Pancreas (tissue), 10 donors: ENCODE measurements around the gene OBP2B. TPM values are rescaled to one million over a fixed set of nuclear protein-coding genes. Genes with fewer than 3 reads are reported as not detected.
A peak's percentile ranks its signal among the peaks of the same experiment; 100 is the strongest.

Source experiments
- ATAC-seq, 4 donors: fragments of 200-7000 bp; cut with Tn5 transposase; one replicate each; pipeline versions ENCODE4 v1.8.0 to v1.9.1; 2020; ENCODE audit warnings: mild to moderate bottlenecking in 4 of 4, moderate library complexity in 4 of 4
- DNase-seq, 6 donors: peaks; one replicate each; pipeline ENCODE4 v3.0.0-alpha.2; 2020
- FAIRE-seq: peaks from 2 replicates; lab custom pipeline; 2012; peaks lifted over from hg19 to GRCh38; lab: Jason Lieb, UNC
- H3K27ac ChIP-seq, 4 donors: fragments of 200-600 bp; sonication (generic); 1 replicate in 3 of 4; 2 replicates in 1 of 4; pipeline versions ENCODE4 v1.5.0 to v1.8.0; 2020
- H3K27me3 ChIP-seq, 4 donors: fragments of 200-600 bp; one replicate each; pipeline ENCODE4 v1.8.0; 2021
- H3K36me3 ChIP-seq, 3 donors: fragments of 200-600 bp; sonication (generic) in 1 of 3; one replicate each; pipeline versions ENCODE4 v1.5.0 to v1.8.0; 2020 to 2021
- H3K4me1 ChIP-seq, 3 donors: fragments of 200-600 bp; one replicate each; pipeline ENCODE4 v1.8.0; 2021
- H3K4me3 ChIP-seq, 4 donors: fragments of 200-600 bp; sonication (generic) in 2 of 4; one replicate each; pipeline versions ENCODE4 v1.5.0 to v1.8.0; 2020 to 2021
- H3K9me3 ChIP-seq, 4 donors: fragments of 200-600 bp; one replicate each; pipeline ENCODE4 v1.8.0; 2021
- CTCF ChIP-seq, 4 donors: fragments of 200-600 bp; sonication (generic) in 3 of 4; IDR thresholded peaks; one replicate each; pipeline versions ENCODE4 v1.5.0 to v1.8.0; 2021; ENCODE audit warnings: antibody characterized with exemption in 4 of 4
- WGBS, 2 donors: extraction: QIAGEN DNeasy Blood & Tissue Kit; methylation state at CpG; one replicate each; pipeline ENCODE4 v1.1.7; 2013; 5-methylcytosine and 5-hydroxymethylcytosine counted together
- intact Hi-C, 3 donors: fragments of 100-400 bp; cut with DNase I; formaldehyde crosslinking; loops; one replicate each; pipeline versions ENCODE4 v1.11.1 to v1.14.2; 2022
- polyA plus RNA-seq, 2 donors: library from polyadenylated mRNA; stranded (reverse); fragments of 200-250 nt; gene quantifications; one replicate each; pipeline ENCODE4 v1.2.3, GENCODE V29; 2013
- total RNA-seq, 6 donors: library from RNA; stranded (reverse); fragmentation: NEBNext Ultra II Directional in 4 of 6; extraction: Animal tissue kit (Norgen Biotek cat#: 25700) in 4 of 6; gene quantifications; one replicate each; pipeline versions ENCODE4 v1.2.1 to v1.2.4, GENCODE V29; 2021 to 2023
- donor health status: healthy with polysubstance abuse.
- donor health status: DM: no; HTN: no; CAD: no; lungs with moderate emphysema.
- donor health status: DM: no; HTN: no; CAD: no.
- donor health status: control.
- donor health status: control.
- donor health status: Bipolar disorder and iron deficiency.
- donor health status: DM: yes; HTN: yes; CAD: no.
- donor health status: DM: no; HTN: no; CAD: no.
- donor health status: DM: no; HTN: no; CAD: no.
- donor health status: DM: yes; HTN: yes; CAD: no.

The OBP2B gene
- total and polyA plus RNA-seq, 8 donors: not detected

GRCh38 chr9:133191989-133192388 is 17.1 kb downstream of the OBP2B start:
- FAIRE-seq (no peak), ATAC-seq (no peak), DNase-seq (no peak)
- Histone ChIP-seq H3K27ac (no peak overlapping the region), H3K27me3 (no peaks in the 10 kb centered on the region), H3K9me3 (no peaks in the 10 kb centered on the region), H3K36me3 (no peaks in the 10 kb centered on the region), H3K4me1 (no peaks in the 10 kb centered on the region), H3K4me3 (no peak overlapping the region)
- intact Hi-C loops: no loop called here
- TF ChIP-seq CTCF (IDR thresholded peaks at IDR 0.05): no peak
- 50 to 57% methylated on average over 7 of the region's 7 CpGs for WGBS, 2 donors

GRCh38 chr9:133189826-133190225 is 19.2 kb downstream of the OBP2B start:
- ATAC-seq: no peak
- TF ChIP-seq CTCF (IDR thresholded peaks at IDR 0.05): no peak
- Histone ChIP-seq H3K36me3 (no peaks in the 10 kb centered on the region), H3K4me3 (no peak overlapping the region), H3K27me3 (no peaks in the 10 kb centered on the region), H3K27ac (no peak overlapping the region), H3K4me1 (no peaks in the 10 kb centered on the region), H3K9me3 (no peaks in the 10 kb centered on the region)
- no peak for FAIRE-seq
- intact Hi-C loops: loop anchor here in 2 of 3 donors (5.0 to 10.0 kb wide), 4 partner anchors 142 to 297 kb away; partner anchors contain the start of gene SURF6 (in 1 of the 2)
- 75 to 82% methylated on average over 8 of the region's 8 CpGs for WGBS, 2 donors
- DNase-seq: no peak

- intact Hi-C loops: loop anchor here in 2 of 3 donors (5.0 to 10.0 kb wide), 4 partner anchors 143 to 298 kb away; partner anchors contain the start of gene SURF6 (in 1 of the 2)
Observed at GRCh38 chr9:133188843-133189180, 20.2 kb downstream of the OBP2B start.

GRCh38 chr9:133188006-133188842 is 20.8 kb downstream of the OBP2B start:
- Histone ChIP-seq H3K27me3 (no peaks in the 10 kb centered on the region), H3K27ac (no peak overlapping the region), H3K9me3 (no peaks in the 10 kb centered on the region), H3K4me1 (no peaks in the 10 kb centered on the region), H3K4me3 (no peak overlapping the region), H3K36me3 (no peaks in the 10 kb centered on the region)
- peak in 1 of 4 donors; percentile 17 for ATAC-seq
- TF ChIP-seq CTCF (IDR thresholded peaks at IDR 0.05): no peak
- 30 to 49% methylated on average over 21 of the region's 21 CpGs for WGBS, 2 donors
- intact Hi-C loops: loop anchor here in 2 of 3 donors (5.0 to 10.0 kb wide), 4 partner anchors 144 to 299 kb away; partner anchors contain the start of gene SURF6 (in 1 of the 2)
- FAIRE-seq: no peak
- no peak for DNase-seq

More at GRCh38 chr9:133188843-133189180, 20.2 kb downstream of the OBP2B start:
- TF ChIP-seq CTCF (IDR thresholded peaks at IDR 0.05): no peak
- no peaks in the 10 kb centered on the region for H3K4me1 ChIP-seq
- ATAC-seq (no peak), FAIRE-seq (no peak), DNase-seq (no peak)
- no peaks in the 10 kb centered on the region for H3K9me3 ChIP-seq
- H3K27ac ChIP-seq: no peak overlapping the region
- no peaks in the 10 kb centered on the region for H3K36me3 ChIP-seq
- no peaks in the 10 kb centered on the region for H3K27me3 ChIP-seq
- H3K4me3 ChIP-seq: no peak overlapping the region
- WGBS, 2 donors: 59 to 76% methylated on average over 7 of the region's 7 CpGs
